Ovary (tissue), 9 donors: ENCODE measurements around the gene METRNL. TPM values are rescaled to one million over a fixed set of nuclear protein-coding genes. Genes with fewer than 3 reads are reported as not detected.
"Not testable (repeated sequence)": the region's sequence is repeated elsewhere in the genome, so short reads cannot be mapped to it uniquely, and the experiment has no call there.

Experiments
- DNase-seq, 5 donors: peaks; one replicate each; pipeline ENCODE4 v3.0.0-alpha.2; 2019 to 2020
- H3K27ac ChIP-seq, 2 donors: fragments of 200-600 bp; one replicate each; pipeline versions ENCODE4 v1.5.1 to v1.8.0; 2019 to 2022
- H3K27me3 ChIP-seq: fragments of 200-600 bp; one replicate; pipeline ENCODE4 v1.8.0; 2022
- H3K36me3 ChIP-seq: fragments of 200-600 bp; sonication (generic); one replicate; pipeline ENCODE4 v1.5.1; 2019
- H3K4me1 ChIP-seq: one replicate; pipeline ENCODE4 v1.8.1; 2013; ENCODE audit warnings: mild to moderate bottlenecking, moderate library complexity; ENCODE audit not compliant: insufficient read depth
- H3K4me3 ChIP-seq: fragments of 200-600 bp; sonication (generic); one replicate; pipeline ENCODE4 v1.5.1; 2017
- H3K9me3 ChIP-seq, 2 donors: fragments of 200-600 bp in 1 of 2; sonication (generic) in 1 of 2; one replicate each; pipeline versions ENCODE4 v1.5.1 to v1.8.1; 2013 to 2019; ENCODE audit warnings: mild to moderate bottlenecking in 1 of 2, moderate library complexity in 1 of 2
- CTCF ChIP-seq, 3 donors: fragments of 450-650 bp in 2 of 3; fragments of 200-600 bp in 1 of 3; IDR thresholded peaks; one replicate each; pipeline versions ENCODE4 v1.5.1 to v1.8.0; 2016 to 2022; ENCODE audit warnings: antibody characterized with exemption in 3 of 3, mild to moderate bottlenecking in 1 of 3
- EP300 ChIP-seq: sonication (generic); formaldehyde crosslinking; IDR thresholded peaks from one replicate; pipeline ENCODE4 v1.6.1; 2017; ENCODE audit warnings: antibody characterized with exemption
- POLR2A ChIP-seq: fragments of 450-650 bp; IDR thresholded peaks from one replicate; pipeline ENCODE4 v1.6.1; 2017; ENCODE audit warnings: antibody characterized with exemption, mild to moderate bottlenecking, moderate library complexity
- WGBS, 3 donors: extraction: QIAGEN DNeasy Blood & Tissue Kit in 1 of 3; methylation state at CpG; one replicate each; pipeline versions ENCODE4 v1.1.5 to v1.1.7; 2013 to 2017; 5-methylcytosine and 5-hydroxymethylcytosine counted together
- intact Hi-C, 4 donors: fragments of 100-400 bp; cut with DNase I; formaldehyde crosslinking; loops; one replicate each; pipeline versions ENCODE4 v1.11.0 to v1.15.1; 2022 to 2023
- polyA plus RNA-seq, 2 donors: library from polyadenylated mRNA; stranded (reverse); fragments of 200-250 nt in 1 of 2; fragments of 350-450 nt in 1 of 2; fragmentation: Illumina TruSeq in 1 of 2; extraction: RNeasy Lipid Tissue Mini Kit (QIAGEN cat#74804) in 1 of 2; gene quantifications; one replicate each; pipeline ENCODE4 v1.2.3, GENCODE V29; 2013 to 2014
- total RNA-seq, 7 donors: library from RNA; depleted of rRNA in 2 of 7; stranded (reverse); fragments of >200 nt in 2 of 7; fragmentation: NEBNext Ultra II Directional in 3 of 7; extraction: Animal tissue kit (Norgen Biotek cat#: 25700) in 3 of 7; gene quantifications; one replicate each; pipeline versions ENCODE4 v1.1.0 to v1.2.4, GENCODE V29; 2016 to 2023
- donor health status: DM: no; HTN: no; CAD: no; lungs with moderate emphysema.
- donor health status: DM: no; HTN: no; CAD: no.
- donor health status: Bipolar disorder and iron deficiency.
- donor health status: DM: yes; HTN: yes; CAD: no.
- donor health status: DM: no; HTN: no; CAD: no.
- donor health status: DM: yes; HTN: yes; CAD: no.

The METRNL gene
- total and polyA plus RNA-seq, 9 donors = 4.3 to 84.3 (median 29.4) TPM

- intact Hi-C loops = no loop called here
- TF ChIP-seq EP300 (no peak), POLR2A (no peak), CTCF (IDR thresholded peaks at IDR 0.05) (no peak)
- Histone ChIP-seq H3K4me3 (no peak overlapping the region), H3K27me3 (no peaks in the 10 kb centered on the region), H3K27ac (no peak overlapping the region), H3K36me3 (no peaks in the 10 kb centered on the region), H3K4me1 (peaks cover 3% of the 10 kb centered on the region), H3K9me3 (peaks cover 0 to 3% of the 10 kb centered on the region in 2 donors)
- DNase-seq = peak in 1 of 5 donors; percentile 23
- 94 to 96% (median 95%) methylated on average over 7 of the region's 7 CpGs for WGBS, 3 donors
Measured at GRCh38 chr17:83036666-83037065, 42.7 kb upstream of the METRNL start.

DNA sequence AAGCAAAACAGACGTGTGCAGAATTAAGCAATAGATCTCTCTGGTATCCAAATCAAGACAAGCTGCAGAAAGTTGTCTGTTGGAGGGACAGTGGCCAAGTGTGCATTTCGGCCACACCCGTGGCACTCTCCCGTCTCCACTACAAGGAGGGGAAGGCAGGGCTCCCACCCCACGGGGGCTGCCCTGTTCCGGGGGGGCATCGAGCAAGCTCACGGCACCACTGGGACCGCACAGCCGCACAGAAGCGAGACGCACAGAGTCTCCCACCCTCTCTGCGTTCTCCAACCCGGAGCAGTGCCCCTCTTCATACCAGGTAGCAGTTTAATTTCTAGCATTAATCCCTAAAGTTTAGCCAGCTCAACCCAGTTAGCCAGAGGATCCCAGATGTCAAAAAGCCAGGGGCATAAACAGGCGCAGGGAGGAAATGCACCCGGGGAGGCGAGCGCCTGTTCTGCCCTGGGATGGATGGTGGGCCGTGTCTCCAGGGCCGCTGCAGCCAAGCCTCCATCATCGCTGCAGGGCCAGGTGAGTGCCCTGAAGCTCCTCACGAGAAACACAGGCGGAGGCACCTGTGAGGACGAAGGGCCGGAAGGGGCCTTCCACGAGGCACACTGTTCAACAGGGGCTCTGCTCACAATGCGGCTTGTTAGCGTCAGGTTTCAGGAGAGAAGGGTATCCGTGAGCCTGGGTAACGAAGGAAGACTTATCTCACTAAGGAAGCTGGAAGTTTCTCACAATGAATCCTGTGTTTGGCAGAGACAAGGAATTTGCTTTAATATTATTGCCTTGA is 42.1 kb upstream of the METRNL start:
- intact Hi-C loops = no loop called here
- Histone ChIP-seq H3K4me3 (no peak overlapping the region), H3K27ac (no peak overlapping the region), H3K4me1 (peaks cover 3% of the 10 kb centered on the region), H3K9me3 (peaks cover 0 to 7% of the 10 kb centered on the region in 2 donors), H3K36me3 (no peaks in the 10 kb centered on the region), H3K27me3 (no peaks in the 10 kb centered on the region)
- DNase-seq = peak in 1 of 5 donors; percentile 27
- WGBS, 3 donors = 76 to 86% (median 78%) methylated on average over 30 of the region's 30 CpGs
- TF ChIP-seq CTCF (IDR thresholded peaks at IDR 0.05) (no peak), POLR2A (no peak), EP300 (no peak)

DNA sequence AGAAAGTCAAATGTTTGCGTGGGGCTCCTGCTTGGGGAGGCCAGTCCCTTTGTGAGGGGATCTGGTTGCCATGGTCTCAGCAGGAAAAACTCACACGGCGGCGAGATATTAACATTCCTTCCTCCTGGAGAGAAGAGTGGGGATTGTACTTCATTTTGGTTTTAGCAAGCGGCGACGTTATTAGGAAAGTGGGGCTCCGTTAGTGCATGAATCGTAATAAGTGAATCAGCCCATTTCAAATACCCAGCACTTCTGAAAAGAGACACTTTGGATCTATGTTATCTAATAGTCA is 41.6 kb upstream of the METRNL start:
- Histone ChIP-seq H3K27me3 (no peaks in the 10 kb centered on the region), H3K4me1 (peaks cover 3% of the 10 kb centered on the region), H3K27ac (no peak overlapping the region), H3K36me3 (no peaks in the 10 kb centered on the region), H3K4me3 (no peak overlapping the region), H3K9me3 (peaks cover 0 to 8% of the 10 kb centered on the region in 2 donors)
- DNase-seq = peak in 1 of 5 donors; percentile 23
- intact Hi-C loops = no loop called here
- TF ChIP-seq POLR2A (no peak), EP300 (no peak), CTCF (IDR thresholded peaks at IDR 0.05) (no peak)
- 33 to 67% (median 34%) methylated on average over 9 of the region's 9 CpGs for WGBS, 3 donors

GRCh38 chr17:83038983-83039382 is 40.4 kb upstream of the METRNL start:
- H3K27me3 ChIP-seq, H3K4me1 ChIP-seq, H3K36me3 ChIP-seq, H3K27ac ChIP-seq, H3K9me3 ChIP-seq, H3K4me3 ChIP-seq, intact Hi-C loops: not testable (repeated sequence)
- DNase-seq = peak in 1 of 5 donors; percentile 6
- 95 to 97% (median 96%) methylated on average over 16 to 20 of the region's 24 CpGs for WGBS, 3 donors

DNA sequence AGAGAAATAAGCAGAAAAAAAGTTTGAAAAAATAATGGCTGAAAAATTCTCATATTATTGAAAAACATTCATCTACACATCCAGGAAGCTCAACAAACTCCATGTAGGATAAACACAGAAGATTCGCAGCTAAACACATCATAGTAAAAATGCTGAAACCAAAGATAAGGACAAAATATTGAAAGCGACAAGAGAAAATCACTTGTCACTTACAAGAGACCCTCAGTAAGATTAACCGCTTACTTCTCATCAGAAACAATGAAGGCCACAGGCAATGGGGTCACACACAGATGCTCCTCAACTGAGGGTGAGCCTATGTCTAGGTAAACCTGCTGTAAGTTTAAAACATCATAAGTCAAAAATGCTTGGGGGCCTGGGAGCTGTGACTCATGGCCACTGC is 38.1 kb upstream of the METRNL start:
- no peak for TF ChIP-seq POLR2A
- no peak for TF ChIP-seq CTCF (IDR thresholded peaks at IDR 0.05)
- no peak for TF ChIP-seq EP300
- H3K4me3 ChIP-seq = no peak overlapping the region
- no peaks in the 10 kb centered on the region for H3K27me3 ChIP-seq
- WGBS, 3 donors = 97 to 98% (median 98%) methylated on average over 3 of the region's 3 CpGs
- H3K27ac ChIP-seq = no peak overlapping the region
- peaks cover 3% of the 10 kb centered on the region for H3K4me1 ChIP-seq
- intact Hi-C loops = no loop called here
- no peaks in the 10 kb centered on the region for H3K36me3 ChIP-seq
- H3K9me3 ChIP-seq = peaks cover 0 to 8% of the 10 kb centered on the region in 2 donors
- no peak for DNase-seq
